ENCODE data around the gene NEK1. TPM values are rescaled to one million over a fixed set of nuclear protein-coding genes. Genes with fewer than 3 reads are reported as not detected.

The NEK1 gene
- total and polyA plus RNA-seq, 2 donors (not counting 1 experiment from before 2014, with no cell fraction given) = 3.3 to 21.4 TPM

- H3K4me1 Mint-ChIP-seq = peaks cover 3% of the 10 kb centered on the region
- no peak overlapping the region for H2AFZ ChIP-seq (ENCODE audit: insufficient read depth, low read depth, low read length, poor library complexity, severe bottlenecking)
- H4K20me1 ChIP-seq (ENCODE audit: control insufficient read depth, insufficient read depth, low read length, poor library complexity, severe bottlenecking) = no peaks in the 10 kb centered on the region
- no peak overlapping the region for H3K4me3 ChIP-seq (ENCODE audit: control extremely low read depth in 1 of 5, extremely low read depth in 1 of 5, insufficient read depth in 1 of 5, low read depth in 2 of 5, low read length in 4 of 5)
- H3K4me2 ChIP-seq (replicated peaks; ENCODE audit: low read depth, low read length, poor library complexity, severe bottlenecking) = no peak overlapping the region
- H3K9me3 ChIP-seq (ENCODE audit: control extremely low read depth in 1 of 3, control insufficient read depth in 2 of 3, insufficient read depth in 1 of 3, low read length in 2 of 3) = no peaks in the 10 kb centered on the region
- no peak overlapping the region for H3K27ac ChIP-seq (ENCODE audit: low read length in 2 of 2)
- DNase-seq (no peak), ATAC-seq (ENCODE audit: low read depth) (no peak)
- TF ChIP-seq CTCF (IDR thresholded peaks at IDR 0.05) (no peak), EZH2 (IDR thresholded peaks at IDR 0.05; ENCODE audit: borderline replicate concordance, insufficient read depth, low read depth, low read length, poor library complexity, severe bottlenecking) (no peak)
- no peaks in the 10 kb centered on the region for H3K27me3 Mint-ChIP-seq
- no peaks in the 10 kb centered on the region for H3K9me3 Mint-ChIP-seq (ENCODE audit: insufficient read depth)
- no peak overlapping the region for H3K4me3 Mint-ChIP-seq
- peaks cover 1 to 2% of the 10 kb centered on the region in 2 experiments for H3K36me3 ChIP-seq (replicated peaks in 1 of 2; ENCODE audit: control extremely low read depth in 1 of 2, control insufficient read depth in 1 of 2, extremely low read depth in 1 of 2, insufficient read depth in 2 of 2, low read length in 1 of 2)
- H3K9ac ChIP-seq (ENCODE audit: low read length) = no peak overlapping the region
- POLR2A ChIA-PET = no interaction called here
- intact Hi-C loops (cut with micrococcal nuclease) = no loop called here
- no peak overlapping the region for H3K27ac Mint-ChIP-seq
- H3K27me3 ChIP-seq (replicated peaks in 1 of 4; ENCODE audit: control extremely low read depth in 1 of 4, control insufficient read depth in 3 of 4, insufficient read depth in 4 of 4, low read length in 3 of 4) = no peaks in the 10 kb centered on the region
- no peaks in the 10 kb centered on the region for H3K4me1 ChIP-seq (ENCODE audit: control insufficient read depth in 2 of 2, insufficient read depth in 2 of 2, low read length in 2 of 2)
- no peaks in the 10 kb centered on the region for H3K79me2 ChIP-seq (ENCODE audit: control insufficient read depth, insufficient read depth, low read length)
- CTCF ChIA-PET = interaction anchor here (0.6 to 1.3 kb wide), 2 partner anchors 12 to 15 kb away, joined by 3 read pairs; partner anchors contain the start of gene NEK1
Observed at GRCh38 chr4:169601016-169601771, 11.2 kb downstream of the NEK1 start.

- CTCF ChIA-PET = interaction anchor here (0.7 kb wide), 1 partner anchor 32 kb away, joined by 3 read pairs; no protein-coding TSS in a partner anchor
- no peak overlapping the region for H3K4me3 ChIP-seq (ENCODE audit: control extremely low read depth in 1 of 5, extremely low read depth in 1 of 5, insufficient read depth in 1 of 5, low read depth in 2 of 5, low read length in 4 of 5)
Observed at GRCh38 chr4:169594560-169595195, 17.7 kb downstream of the NEK1 start.

More at GRCh38 chr4:169594560-169595195, 17.7 kb downstream of the NEK1 start:
- H3K4me2 ChIP-seq (replicated peaks; ENCODE audit: low read depth, low read length, poor library complexity, severe bottlenecking) = no peak overlapping the region
- H3K9ac ChIP-seq (ENCODE audit: low read length) = no peak overlapping the region
- no peaks in the 10 kb centered on the region for H3K4me1 ChIP-seq (ENCODE audit: control insufficient read depth in 2 of 2, insufficient read depth in 2 of 2, low read length in 2 of 2)
- H3K9me3 ChIP-seq (ENCODE audit: control extremely low read depth in 1 of 3, control insufficient read depth in 2 of 3, insufficient read depth in 1 of 3, low read length in 2 of 3) = no peaks in the 10 kb centered on the region
- intact Hi-C loops (cut with micrococcal nuclease) = no loop called here
- H3K4me3 Mint-ChIP-seq = no peak overlapping the region
- H2AFZ ChIP-seq (ENCODE audit: insufficient read depth, low read depth, low read length, poor library complexity, severe bottlenecking) = no peak overlapping the region
- no peaks in the 10 kb centered on the region for H4K20me1 ChIP-seq (ENCODE audit: control insufficient read depth, insufficient read depth, low read length, poor library complexity, severe bottlenecking)
- no peak overlapping the region for H3K27ac ChIP-seq (ENCODE audit: low read length in 2 of 2)
- H3K36me3 ChIP-seq (replicated peaks in 1 of 2; ENCODE audit: control extremely low read depth in 1 of 2, control insufficient read depth in 1 of 2, extremely low read depth in 1 of 2, insufficient read depth in 2 of 2, low read length in 1 of 2) = peaks cover 3 to 5% of the 10 kb centered on the region in 2 experiments
- TF ChIP-seq CTCF (IDR thresholded peaks at IDR 0.05) = no peak
- TF ChIP-seq EZH2 (IDR thresholded peaks at IDR 0.05; ENCODE audit: borderline replicate concordance, insufficient read depth, low read depth, low read length, poor library complexity, severe bottlenecking) = no peak
- no peaks in the 10 kb centered on the region for H3K27me3 Mint-ChIP-seq
- no peaks in the 10 kb centered on the region for H3K4me1 Mint-ChIP-seq
- H3K27ac Mint-ChIP-seq = no peak overlapping the region
- POLR2A ChIA-PET = no interaction called here
- no peaks in the 10 kb centered on the region for H3K9me3 Mint-ChIP-seq (ENCODE audit: insufficient read depth)
- no peak for ATAC-seq (ENCODE audit: low read depth)
- no peak for DNase-seq
- no peaks in the 10 kb centered on the region for H3K27me3 ChIP-seq (replicated peaks in 1 of 4; ENCODE audit: control extremely low read depth in 1 of 4, control insufficient read depth in 3 of 4, insufficient read depth in 4 of 4, low read length in 3 of 4)
- no peaks in the 10 kb centered on the region for H3K79me2 ChIP-seq (ENCODE audit: control insufficient read depth, insufficient read depth, low read length)

Measured in B cell (primary cell).